ENCODE measurements around the gene PHC2.
"Not testable (repeated sequence)": the region's sequence is repeated elsewhere in the genome, so short reads cannot be mapped to it uniquely, and the experiment has no call there.

The PHC2 gene

DNA sequence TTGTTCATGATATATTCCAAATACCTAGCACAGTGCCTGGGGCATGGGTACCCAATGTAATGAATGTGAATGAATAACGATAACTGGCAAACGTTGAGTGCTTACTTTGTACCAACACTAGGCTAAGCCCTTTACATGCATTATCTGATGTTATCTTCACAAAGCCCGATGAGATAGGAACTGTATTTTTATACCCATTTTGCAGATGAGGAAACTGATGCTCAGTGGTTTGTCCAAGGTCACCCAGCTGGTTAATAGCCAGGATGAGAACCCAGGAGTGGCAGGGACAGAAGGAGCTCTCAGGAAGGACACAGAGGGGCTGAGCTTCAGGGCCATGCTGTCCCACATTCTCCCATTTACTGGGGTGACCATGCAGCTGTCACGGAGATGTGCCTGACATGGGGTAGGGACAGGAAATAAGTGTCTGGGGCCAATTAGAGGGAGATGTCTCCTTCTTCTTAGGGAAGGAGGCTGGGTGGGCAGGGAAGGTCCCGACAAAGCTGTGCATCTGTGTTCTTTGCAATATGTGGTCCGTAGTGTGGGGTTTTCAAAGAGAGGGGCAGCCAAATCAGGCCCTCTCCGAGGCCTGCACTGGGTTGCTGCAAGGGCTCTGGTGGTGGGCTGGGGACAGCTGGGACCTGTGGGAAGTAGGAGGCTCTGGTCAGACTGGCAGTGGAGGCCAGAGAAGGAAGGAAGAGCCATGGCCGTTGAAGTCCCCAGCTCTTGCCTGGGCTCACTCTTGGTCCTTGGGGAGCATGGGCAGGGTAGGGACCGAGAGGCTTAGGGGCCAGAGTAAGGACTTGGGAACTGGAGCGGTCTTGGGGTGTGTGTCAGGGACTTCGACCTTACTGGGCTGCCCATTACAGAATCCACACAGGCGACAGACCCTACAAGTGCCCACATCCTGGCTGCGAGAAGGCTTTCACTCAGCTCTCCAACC lies 136.6 kb downstream of the PHC2 start:
- no peak for DNase-seq (ENCODE audit: low read depth)

DNA sequence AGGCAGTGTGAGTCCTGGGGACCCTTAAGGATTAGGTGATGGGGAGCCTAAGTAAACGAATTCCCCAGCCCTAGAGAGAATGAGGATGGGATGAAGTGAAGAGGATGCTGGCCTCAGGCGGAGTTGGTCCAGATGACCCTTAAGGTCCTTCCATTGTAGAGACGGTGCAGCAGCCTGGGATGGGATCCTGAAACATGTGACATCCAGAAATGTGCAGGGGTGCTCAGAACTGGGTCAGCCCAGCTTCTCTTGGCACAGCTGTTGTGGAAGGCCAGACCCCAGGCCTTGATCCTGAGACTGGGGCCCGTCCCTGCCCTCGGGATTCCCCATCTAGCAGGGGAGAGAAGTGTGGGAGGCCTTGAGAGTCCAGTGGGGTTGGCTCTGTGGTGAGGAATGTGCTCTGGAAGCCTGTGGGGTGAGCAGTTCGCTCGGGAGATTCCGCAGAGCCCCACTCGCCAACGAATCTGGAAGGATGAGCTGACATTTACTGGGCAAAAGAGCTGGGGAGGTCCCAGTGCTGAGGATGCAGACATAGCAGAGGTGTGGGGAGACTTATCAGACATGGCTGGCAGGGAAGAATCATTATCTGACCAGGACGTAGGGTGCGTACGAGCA lies 138.1 kb downstream of the PHC2 start:
- no peak for DNase-seq (ENCODE audit: low read depth)

DNA sequence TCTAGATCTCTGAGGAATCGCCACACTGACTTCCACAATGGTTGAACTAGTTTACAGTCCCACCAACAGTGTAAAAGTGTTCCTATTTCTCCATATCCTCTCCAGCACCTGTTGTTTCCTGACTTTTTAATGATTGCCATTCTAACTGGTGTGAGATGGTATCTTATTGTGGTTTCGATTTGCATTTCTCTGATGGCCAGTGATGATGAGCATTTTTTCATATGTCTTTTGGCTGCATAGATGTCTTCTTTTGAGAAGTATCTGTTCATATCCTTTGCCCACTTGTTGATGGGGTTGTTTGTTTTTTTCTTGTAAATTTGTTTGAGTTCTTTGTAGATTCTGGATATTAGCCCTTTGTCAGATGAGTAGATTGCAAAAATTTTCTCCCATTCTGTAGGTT lies 140.3 kb downstream of the PHC2 start:
- not testable (repeated sequence) for DNase-seq (ENCODE audit: low read depth)

DNA sequence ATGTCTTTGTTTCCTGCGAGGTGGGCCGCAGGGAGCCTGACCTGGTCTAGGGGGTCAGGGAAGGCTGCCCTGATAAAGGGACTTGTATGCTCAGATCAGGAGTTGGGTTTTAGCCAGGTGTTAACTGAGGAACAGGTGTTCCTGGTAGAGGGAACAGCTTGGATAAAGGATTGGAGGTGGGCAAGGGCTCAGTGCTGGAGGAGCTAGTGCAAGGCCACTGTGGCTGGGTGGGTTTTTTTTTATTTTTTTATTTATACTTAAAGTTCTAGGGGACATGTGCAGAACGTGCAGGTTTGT lies 141.1 kb downstream of the PHC2 start:
- DNase-seq (ENCODE audit: low read depth): no peak

DNA sequence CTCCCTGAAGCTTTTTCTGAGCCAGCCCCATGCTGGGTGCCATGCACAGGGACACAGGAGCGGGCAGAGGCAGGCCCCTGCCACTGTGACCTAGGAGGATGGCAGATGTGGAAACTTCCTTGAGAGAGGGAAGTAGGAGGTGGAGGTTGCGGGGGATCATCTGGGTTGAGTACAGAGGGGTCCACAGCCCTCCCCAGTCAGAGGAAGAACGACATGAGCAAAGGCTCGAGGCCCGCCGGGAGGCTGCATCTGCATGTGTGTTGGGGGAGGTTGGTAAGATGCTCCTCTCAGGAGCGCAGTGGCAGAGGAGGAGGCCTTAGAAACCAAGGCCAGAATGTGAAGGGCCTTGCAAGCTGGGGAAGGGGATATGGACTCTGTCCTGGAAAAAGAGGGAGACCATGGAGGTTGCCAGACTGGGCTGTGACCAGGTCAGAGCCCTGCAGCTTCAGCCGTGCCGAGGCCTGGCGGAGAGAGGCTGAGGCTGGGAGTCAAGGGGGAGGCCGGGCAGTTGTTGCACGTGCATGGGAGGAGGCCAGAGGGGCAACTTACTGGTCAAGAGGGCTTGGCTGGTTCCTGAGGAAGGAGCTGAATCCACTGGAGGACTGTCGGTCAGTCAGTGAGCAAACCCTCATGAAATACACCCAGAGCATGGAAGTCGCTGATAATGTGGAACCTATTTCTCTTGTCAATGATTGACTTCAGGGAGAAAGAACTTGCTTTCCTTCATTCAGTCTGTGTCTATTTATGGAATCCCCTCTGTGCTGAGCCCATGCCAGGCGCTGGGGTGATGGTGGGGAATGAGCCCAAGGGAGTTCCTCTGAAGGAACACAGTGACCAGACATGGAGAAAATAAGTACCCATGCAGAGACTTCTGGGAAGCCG lies 141.7 kb downstream of the PHC2 start:
- DNase-seq (ENCODE audit: low read depth): no peak

DNA sequence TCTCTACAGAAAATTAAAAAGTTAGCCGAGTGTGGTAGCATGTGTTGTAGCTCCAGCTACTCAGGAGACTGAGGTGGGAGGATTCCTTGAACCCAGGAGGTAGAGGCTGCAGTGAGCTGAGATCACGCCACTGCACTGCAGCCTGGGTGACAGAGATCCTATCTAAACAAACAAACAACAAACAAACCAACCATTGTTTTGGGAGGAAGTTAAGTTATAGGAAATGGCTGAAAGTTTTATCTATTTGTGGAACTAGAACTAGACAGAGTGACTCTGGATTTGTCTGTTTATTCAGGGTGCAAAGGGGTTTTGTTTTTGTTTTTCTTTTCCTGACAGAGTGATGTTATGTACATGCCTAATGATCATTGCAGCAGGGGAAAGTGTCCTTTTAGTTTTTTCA lies 143.6 kb downstream of the PHC2 start:
- no peak for DNase-seq (ENCODE audit: low read depth)

DNA sequence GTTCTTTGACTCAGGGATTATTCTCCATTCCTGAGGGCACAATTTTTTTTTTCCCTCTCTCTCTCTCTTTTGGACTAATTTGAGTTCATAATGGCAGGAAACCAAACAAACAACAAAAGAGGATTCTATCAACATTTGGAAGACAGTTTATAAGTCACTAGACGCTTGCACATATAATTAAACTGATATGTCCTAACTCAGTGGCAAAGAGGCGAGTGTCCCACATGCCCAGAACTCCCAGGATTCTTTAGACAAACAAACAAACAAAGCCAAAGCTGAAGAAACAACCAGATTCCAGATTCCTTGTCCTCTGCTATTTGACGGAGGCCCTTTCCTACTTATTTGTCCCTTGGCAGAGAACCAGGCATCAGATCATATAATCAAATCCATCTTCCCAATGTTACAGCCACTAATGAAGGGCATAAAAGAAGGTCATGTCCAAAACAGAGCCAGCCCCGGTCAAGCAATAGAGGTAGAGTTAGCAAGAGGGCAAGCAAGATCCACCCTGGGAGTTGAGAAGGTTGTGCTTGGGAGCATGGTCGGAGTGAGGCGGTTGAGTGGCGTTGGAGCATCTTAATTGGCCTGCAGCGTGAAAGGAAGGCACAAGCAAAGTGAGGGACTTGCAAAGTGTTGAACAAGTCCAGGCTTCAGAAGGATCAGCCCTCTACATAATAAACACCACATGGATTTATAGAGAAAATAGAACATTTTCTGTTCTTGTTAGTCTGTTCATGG lies 144.3 kb downstream of the PHC2 start:
- DNase-seq (ENCODE audit: low read depth): no peak

DNA sequence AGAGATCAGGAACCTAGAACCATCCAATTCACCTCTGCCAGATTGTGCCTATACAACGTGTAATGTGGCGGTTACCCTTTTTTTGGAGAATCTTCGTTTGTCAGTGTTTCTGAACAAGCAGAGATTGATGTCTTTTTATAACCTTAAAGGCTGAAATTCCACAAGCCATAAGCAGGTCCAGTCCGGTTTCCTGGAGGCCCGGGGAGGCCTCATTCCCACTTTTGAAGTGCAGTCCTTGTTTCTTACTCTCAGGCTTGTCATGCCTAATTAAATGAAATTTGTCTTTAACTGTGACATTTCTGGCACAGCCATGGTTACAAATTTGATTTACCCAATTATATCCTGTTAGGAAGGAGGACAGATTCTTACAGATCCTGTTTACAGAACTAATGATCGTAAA lies 146.8 kb downstream of the PHC2 start:
- DNase-seq (ENCODE audit: low read depth): no peak

DNA sequence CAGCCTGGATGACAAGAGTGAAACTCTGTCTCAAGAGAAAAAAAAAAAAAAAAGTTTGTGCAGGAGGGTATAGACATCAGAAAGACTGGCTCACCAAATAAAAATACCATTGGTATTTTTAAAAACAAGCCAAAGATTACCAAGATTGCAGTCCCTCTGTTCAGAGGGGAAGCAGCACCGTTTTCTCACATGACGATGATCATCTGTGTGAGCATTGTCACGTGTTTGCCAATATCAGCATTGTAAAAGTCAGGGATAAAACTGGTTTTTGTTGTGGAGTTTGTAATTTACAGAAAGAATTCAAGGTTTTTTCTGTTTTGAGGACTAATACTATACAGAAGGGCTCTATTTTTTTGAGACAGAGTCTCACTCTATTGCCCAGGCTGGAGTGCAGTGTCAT lies 148.1 kb downstream of the PHC2 start:
- DNase-seq (ENCODE audit: low read depth): no peak

DNA sequence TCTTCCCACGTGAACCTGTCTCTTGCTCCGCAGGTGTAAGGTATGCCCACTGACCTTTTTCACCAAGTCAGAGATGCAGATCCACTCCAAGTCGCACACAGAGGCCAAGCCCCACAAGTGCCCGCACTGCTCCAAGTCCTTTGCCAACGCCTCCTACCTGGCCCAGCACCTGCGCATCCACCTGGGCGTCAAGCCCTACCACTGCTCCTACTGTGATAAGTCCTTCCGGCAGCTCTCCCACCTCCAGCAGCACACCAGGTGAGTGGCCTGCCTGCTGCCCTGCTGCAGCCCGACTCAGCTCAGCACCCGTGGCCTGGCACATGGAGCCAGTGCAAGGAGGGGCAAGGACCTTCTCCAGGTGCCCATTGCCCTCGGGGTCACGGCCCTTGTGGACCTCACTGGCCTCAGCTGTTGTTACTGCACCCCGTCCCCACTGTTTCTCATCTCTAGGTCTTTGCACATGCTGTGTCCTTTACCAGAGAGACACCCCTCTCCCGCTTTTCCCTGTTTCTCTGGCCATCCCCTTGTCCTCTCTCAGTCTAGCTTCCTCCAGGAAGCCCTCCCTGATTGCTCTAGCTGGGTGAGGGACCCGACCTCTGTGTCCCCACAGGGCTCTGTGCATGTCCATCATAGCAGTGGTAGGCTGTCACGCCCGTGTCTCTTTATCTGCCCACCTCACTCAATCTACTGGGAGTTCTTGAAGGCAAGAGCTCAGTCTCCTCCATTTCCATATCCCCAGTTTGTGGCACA lies 149.2 kb downstream of the PHC2 start:
- DNase-seq (ENCODE audit: low read depth): no peak

DNA sequence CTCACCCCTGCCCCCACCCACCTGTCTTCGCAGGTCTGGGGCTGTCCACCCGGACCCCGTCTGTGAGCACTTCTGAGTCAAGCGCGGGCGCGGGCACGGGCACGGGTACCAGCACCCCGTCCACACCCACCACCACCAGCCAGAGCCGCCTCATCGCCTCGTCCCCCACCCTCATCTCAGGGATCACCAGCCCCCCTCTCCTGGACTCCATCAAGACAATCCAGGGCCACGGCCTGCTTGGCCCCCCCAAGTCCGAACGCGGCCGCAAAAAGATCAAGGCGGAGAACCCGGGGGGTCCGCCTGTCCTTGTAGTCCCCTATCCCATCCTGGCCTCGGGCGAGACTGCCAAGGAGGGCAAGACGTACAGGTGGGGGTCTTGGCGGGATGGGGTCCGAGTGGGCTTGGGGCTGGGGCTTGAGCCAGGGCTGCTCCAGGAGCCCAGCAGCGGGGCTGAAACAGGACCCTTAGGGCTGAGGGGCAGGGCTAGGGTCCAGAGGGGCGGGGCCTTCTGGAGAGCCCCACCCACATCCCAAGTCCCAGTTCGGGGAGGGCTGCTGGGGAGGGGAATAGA lies 150.7 kb downstream of the PHC2 start:
- DNase-seq (ENCODE audit: low read depth): no peak

DNA sequence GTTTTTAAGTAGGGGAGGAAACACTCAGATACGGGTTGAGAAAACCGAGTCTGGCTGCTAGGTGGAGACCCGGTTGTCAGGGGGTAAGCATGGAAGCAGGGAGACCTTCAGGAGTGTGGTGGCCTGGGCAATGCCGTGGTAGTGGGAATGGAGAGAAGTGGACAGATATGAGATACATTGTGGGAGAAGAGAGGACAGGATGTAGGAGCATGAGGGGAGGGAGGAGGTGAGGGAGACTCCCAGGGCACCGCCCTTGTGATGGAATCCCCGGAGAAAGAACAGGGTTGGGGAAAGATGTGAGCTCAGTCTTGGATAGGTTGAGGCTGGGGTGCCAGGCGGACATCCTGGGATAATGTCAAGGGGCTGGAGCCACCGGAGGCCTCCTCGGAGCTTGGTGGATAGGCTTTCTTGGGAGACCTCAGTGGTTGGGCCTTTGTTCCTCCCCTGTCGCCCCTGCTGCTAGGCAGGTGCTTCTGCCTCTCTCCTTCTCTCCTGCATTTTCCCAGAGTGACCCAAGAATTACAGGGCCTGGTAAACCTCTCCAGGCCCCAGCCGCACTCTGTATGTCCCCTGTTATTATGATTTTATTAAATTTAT lies 153.3 kb downstream of the PHC2 start:
- DNase-seq (ENCODE audit: low read depth): no peak

DNA sequence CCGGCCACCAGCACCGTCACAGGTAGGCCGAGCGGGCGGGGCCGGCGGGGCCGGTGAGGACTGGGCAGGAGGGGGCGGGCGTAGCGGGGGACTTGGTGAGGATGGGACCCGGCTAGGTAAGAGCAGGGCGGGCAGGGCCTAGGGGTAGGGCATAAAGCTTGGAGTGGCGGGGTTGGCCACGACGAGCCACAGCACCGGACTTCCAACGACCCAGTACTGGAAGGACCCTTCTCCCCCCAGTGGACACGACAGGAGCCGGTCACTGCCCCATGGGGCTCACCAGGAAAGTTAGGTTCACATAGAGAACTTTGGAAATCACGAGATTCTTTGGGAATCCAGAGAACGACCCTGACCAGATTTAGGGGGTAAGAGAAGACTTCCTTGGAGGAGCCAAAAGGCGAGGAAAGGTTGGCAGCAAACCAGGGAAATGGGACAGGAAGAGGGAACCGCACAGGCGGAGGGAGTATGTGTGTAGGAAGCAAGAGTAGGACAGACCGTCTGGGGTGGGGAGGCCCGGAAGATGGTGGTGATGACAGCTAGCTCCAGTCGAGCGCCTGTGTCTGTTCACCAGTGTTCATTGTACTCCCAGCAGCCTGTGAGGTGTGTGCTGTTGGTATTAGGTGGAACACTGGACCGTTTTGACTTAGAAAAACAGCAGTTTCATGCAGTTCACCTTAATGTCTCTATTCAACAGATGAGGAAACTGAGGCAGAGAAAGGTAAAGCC lies 154.2 kb downstream of the PHC2 start:
- DNase-seq (ENCODE audit: low read depth): no peak

DNA sequence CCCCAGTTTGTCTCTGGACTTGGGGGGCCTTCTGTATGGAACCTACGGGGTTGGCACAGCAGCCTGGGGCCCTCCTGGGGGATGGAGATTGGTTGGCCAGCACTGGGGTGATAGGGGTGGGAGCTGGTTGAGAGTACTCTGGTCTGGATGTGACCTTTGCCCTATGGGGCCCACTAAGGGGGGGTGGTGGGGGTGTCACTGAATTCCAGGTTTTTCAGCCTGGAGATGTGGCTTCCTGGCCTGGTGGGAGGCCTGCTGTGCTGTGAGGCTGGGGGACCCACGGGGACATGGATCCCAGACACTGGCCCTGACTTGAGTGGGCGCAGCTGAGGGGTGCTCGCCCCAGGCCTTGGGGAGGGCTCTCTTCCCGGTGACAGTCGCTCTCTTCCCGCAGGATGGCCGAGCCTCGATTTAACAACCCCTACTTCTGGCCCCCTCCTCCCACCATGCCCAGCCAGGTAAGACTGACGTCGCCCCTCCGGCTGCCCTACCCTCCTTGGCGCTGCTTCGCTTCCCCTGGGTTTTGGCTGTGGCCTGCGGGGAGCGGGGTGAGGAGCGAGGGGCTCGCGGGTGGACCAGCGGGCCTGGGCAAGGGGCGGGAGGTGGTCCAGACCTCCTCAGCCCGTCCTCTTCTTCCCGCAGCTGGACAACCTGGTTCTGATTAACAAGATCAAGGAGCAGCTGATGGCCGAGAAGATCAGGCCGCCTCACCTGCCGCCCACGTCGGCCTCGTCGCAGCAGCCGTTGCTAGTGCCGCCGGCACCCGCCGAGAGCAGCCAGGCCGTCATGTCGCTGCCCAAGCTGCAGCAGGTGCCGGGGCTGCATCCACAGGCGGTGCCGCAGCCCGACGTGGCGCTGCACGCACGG lies 155.0 kb downstream of the PHC2 start:
- no peak for DNase-seq (ENCODE audit: low read depth)

DNA sequence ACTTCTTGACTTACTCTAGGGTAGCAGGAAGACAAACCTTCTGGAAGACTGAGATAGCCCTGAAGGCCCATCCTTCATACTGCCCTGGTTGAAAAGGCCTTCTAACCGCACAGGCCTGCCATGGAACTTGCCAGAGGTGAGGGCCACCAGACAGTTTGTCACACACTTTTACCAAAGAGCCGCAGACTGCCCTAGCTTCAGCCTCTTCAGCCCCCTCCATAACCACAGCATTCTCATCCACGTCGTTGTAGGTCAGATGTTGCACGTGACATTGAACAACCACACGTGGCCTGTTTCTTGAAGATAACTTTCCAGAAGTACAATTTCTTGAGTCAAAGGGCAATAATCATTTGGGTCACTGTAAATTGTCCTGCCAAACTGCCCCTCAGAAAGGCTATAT lies 155.7 kb downstream of the PHC2 start:
- no peak for DNase-seq (ENCODE audit: low read depth)

DNA sequence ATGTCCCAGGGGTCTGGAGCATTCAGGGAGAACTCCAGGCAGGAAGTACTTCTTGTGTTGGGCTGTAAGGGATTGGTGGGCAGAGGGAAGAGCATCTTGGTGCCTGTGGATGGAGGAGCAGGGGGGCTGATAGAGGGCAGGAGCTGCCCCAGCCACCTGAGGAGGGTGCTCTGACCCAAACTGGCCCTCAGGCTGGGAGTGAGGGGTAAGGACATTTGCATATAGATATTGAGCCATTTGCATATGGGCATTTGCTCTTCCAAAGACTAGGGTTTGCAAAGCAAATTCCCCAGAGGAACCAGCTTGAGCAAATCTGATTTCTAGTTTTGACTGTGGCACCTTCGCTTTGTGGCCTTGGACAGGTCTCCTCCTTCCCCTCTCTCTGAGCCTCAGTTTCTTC lies 156.4 kb downstream of the PHC2 start:
- no peak for DNase-seq (ENCODE audit: low read depth)

DNA sequence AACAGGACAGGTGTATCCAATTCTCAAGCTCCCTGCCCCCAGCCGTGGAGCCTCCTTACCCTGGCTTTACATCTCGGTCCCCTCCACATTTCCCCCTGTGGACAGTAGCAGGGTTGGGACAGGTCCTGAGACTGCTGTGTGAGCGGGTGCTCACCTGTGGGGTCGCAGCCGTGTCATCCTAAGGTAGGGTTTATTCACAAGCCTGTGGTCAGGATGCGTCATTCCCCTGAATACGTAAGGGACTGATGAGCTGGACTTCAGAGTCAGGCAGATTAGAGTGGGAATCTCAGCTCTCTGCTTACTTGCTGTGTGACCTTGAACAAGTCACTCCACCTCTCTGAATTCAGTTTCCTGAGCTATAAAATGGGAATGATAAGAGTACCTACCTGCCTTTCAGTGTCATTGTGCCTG lies 156.9 kb downstream of the PHC2 start:
- no peak for DNase-seq (ENCODE audit: low read depth)
